ENCODE data around the gene OR52B2.

- TF ChIP-seq CTCF (IDR thresholded peaks at IDR 0.05) (no peak), POLR2AphosphoS5 (IDR thresholded peaks at IDR 0.05) (no peak), POLR2A (IDR thresholded peaks at IDR 0.05) (no peak)
These were observed 31.9 kb upstream of the OR52B2 start for GRCh38 chr11:6202041-6202440.

Measured in gastroesophageal sphincter (tissue), 3 donors.